ENCODE results near the gene E2F4. TPM values are rescaled to one million over a fixed set of nuclear protein-coding genes. Genes with fewer than 3 reads are reported as not detected.

The E2F4 gene
- total RNA-seq, 1 donor from 2014 or later: 51.2 TPM

- Histone ChIP-seq H3K9ac (ENCODE audit: low read length) (peak within 1 kb of the TSS; percentile 82), H3K9me3 (ENCODE audit: insufficient read depth, low read depth, low read length) (no peaks in the 10 kb centered on the region), H4K20me1 (ENCODE audit: insufficient read depth, low read length) (no peaks in the 10 kb centered on the region), H3K4me3 (ENCODE audit: insufficient read depth, low read depth, low read length) (peak within 1 kb of the TSS; percentile 74), H2AFZ (ENCODE audit: low read depth, low read length) (peak within 1 kb of the TSS; percentile 77), H3K36me3 (ENCODE audit: insufficient read depth, low read length) (no peaks in the 10 kb centered on the region), H3K27me3 (ENCODE audit: insufficient read depth, low read length) (no peaks in the 10 kb centered on the region), H3K27ac (ENCODE audit: low read depth, low read length) (peak within 1 kb of the TSS; percentile 72), H3K4me2 (ENCODE audit: low read length) (peak within 1 kb of the TSS; percentile 95), H3K4me1 (ENCODE audit: insufficient read depth, low read length) (peaks cover 50% of the 10 kb centered on the region), H3K79me2 (ENCODE audit: insufficient read depth, low read length) (peaks cover 35% of the 10 kb centered on the region)
- peak within 1 kb of the TSS; percentile 64 for H3K27ac Mint-ChIP-seq (ENCODE audit: unreplicated experiment)
- TF ChIP-seq CTCF (IDR thresholded peaks at IDR 0.05; ENCODE audit: insufficient read depth, low read depth, low read length): no peak
- no peak for TF ChIP-seq EZH2 (IDR thresholded peaks at IDR 0.05; ENCODE audit: insufficient read depth, low read length)
- H3K27me3 Mint-ChIP-seq (ENCODE audit: low read depth, unreplicated experiment): peaks cover 16% of the 10 kb centered on the region
- peaks cover 29% of the 10 kb centered on the region for H3K4me1 Mint-ChIP-seq (ENCODE audit: low read depth, unreplicated experiment)
- peak; percentile 81 for DNase-seq (ENCODE audit: low read depth)
- no peaks in the 10 kb centered on the region for H3K9me3 Mint-ChIP-seq (ENCODE audit: unreplicated experiment)
- peak within 1 kb of the TSS; percentile 89 for H3K4me3 Mint-ChIP-seq (ENCODE audit: unreplicated experiment)
- no peaks in the 10 kb centered on the region for H3K36me3 Mint-ChIP-seq (ENCODE audit: low read depth, unreplicated experiment)
- FAIRE-seq: no peak
Observed at GRCh38 chr16:67247192-67248072, 55.5 kb downstream of the E2F4 start, which contains the start of gene FHOD1. Gene FHOD1 (minus strand): TSS chr16:67247481. CDS start chr16:67247410, 71 bp downstream.

- Histone ChIP-seq H3K9ac (ENCODE audit: low read length) (peak overlapping the region; percentile 78), H3K27ac (ENCODE audit: low read depth, low read length) (peak overlapping the region; percentile 20), H3K4me1 (ENCODE audit: insufficient read depth, low read length) (peaks cover 48% of the 10 kb centered on the region), H3K36me3 (ENCODE audit: insufficient read depth, low read length) (no peaks in the 10 kb centered on the region), H4K20me1 (ENCODE audit: insufficient read depth, low read length) (no peaks in the 10 kb centered on the region), H2AFZ (ENCODE audit: low read depth, low read length) (peak overlapping the region; percentile 77), H3K27me3 (ENCODE audit: insufficient read depth, low read length) (no peaks in the 10 kb centered on the region), H3K79me2 (ENCODE audit: insufficient read depth, low read length) (peaks cover 30% of the 10 kb centered on the region), H3K4me2 (ENCODE audit: low read length) (peak overlapping the region; percentile 95), H3K4me3 (ENCODE audit: insufficient read depth, low read depth, low read length) (peak overlapping the region; percentile 63), H3K9me3 (ENCODE audit: insufficient read depth, low read depth, low read length) (no peaks in the 10 kb centered on the region)
- FAIRE-seq: no peak
- Mint-ChIP-seq H3K9me3 (ENCODE audit: unreplicated experiment) (no peaks in the 10 kb centered on the region), H3K27me3 (ENCODE audit: low read depth, unreplicated experiment) (peaks cover 16% of the 10 kb centered on the region), H3K36me3 (ENCODE audit: low read depth, unreplicated experiment) (no peaks in the 10 kb centered on the region), H3K4me3 (ENCODE audit: unreplicated experiment) (peak overlapping the region; percentile 89), H3K27ac (ENCODE audit: unreplicated experiment) (peak overlapping the region; percentile 64), H3K4me1 (ENCODE audit: low read depth, unreplicated experiment) (peaks cover 27% of the 10 kb centered on the region)
- no peak for DNase-seq (ENCODE audit: low read depth)
- TF ChIP-seq CTCF (IDR thresholded peaks at IDR 0.05; ENCODE audit: insufficient read depth, low read depth, low read length) (no peak), EZH2 (IDR thresholded peaks at IDR 0.05; ENCODE audit: insufficient read depth, low read length) (no peak)
Observed at GRCh38 chr16:67248073-67248400, 56.1 kb downstream of the E2F4 start.

Small RNA genes within 50 kb of the gene (microRNA-seq; reads per million reads assigned to microRNA genes)
- gene MIR328: 411 reads per million, percentile 76 among the genes with 10 or more reads in this experiment

Other genes starting within 250 kb of the E2F4 start
- gene CES3, start 230.9 kb upstream of the E2F4 start, total RNA-seq: 0.77 and 1.5 TPM in 2 replicates
- gene CES4A, start 203.6 kb upstream of the E2F4 start, total RNA-seq: 1.2 TPM in 2 replicates
- 94.8 and 104 TPM in 2 replicates for gene CBFB, start 163.0 kb upstream of the E2F4 start, total RNA-seq
- gene PHAF1, start 82.2 kb upstream of the E2F4 start, total RNA-seq: 16.1 and 17.1 TPM in 2 replicates
- 7.6 and 9.4 TPM in 2 replicates for gene B3GNT9, start 41.2 kb upstream of the E2F4 start, total RNA-seq
- gene TRADD, start 32.2 kb upstream of the E2F4 start, total RNA-seq: 10.1 and 11.0 TPM in 2 replicates
- gene FBXL8, start 32.2 kb upstream of the E2F4 start, total RNA-seq: 5.6 and 6.8 TPM in 2 replicates
- gene HSF4, start 27.4 kb upstream of the E2F4 start, total RNA-seq: 4.4 and 4.5 TPM in 2 replicates
- gene NOL3, start 21.6 kb upstream of the E2F4 start, total RNA-seq: 9.5 and 10.9 TPM in 2 replicates
- 26.1 TPM in 2 replicates for gene MATCAP1, start 8.2 kb upstream of the E2F4 start, total RNA-seq
- 0.45 and 0.62 TPM in 2 replicates for gene EXOC3L1, start 2.0 kb upstream of the E2F4 start, total RNA-seq
- gene ELMO3, start 7.0 kb downstream of the E2F4 start, total RNA-seq: 1.2 and 1.4 TPM in 2 replicates
- 47.5 and 51.6 TPM in 2 replicates for gene TMEM208, start 35.0 kb downstream of the E2F4 start, total RNA-seq
- 38.1 and 40.5 TPM in 2 replicates for gene FHOD1, start 55.3 kb downstream of the E2F4 start, total RNA-seq
- 2.4 and 2.5 TPM in 2 replicates for gene SLC9A5, start 56.8 kb downstream of the E2F4 start, total RNA-seq
- gene PLEKHG4, start 87.4 kb downstream of the E2F4 start, total RNA-seq: 1.8 and 2.4 TPM in 2 replicates
- not detected in 2 replicates for gene KCTD19, start 134.6 kb downstream of the E2F4 start, total RNA-seq
- gene LRRC36, start 134.7 kb downstream of the E2F4 start, total RNA-seq: not detected in 2 replicates
- 0.65 and 0.75 TPM in 2 replicates for gene TPPP3, start 201.3 kb downstream of the E2F4 start, total RNA-seq
- gene ZDHHC1, start 224.3 kb downstream of the E2F4 start, total RNA-seq: 3.7 and 4.4 TPM in 2 replicates
- 0.14 TPM in 1 of 2 replicates, not detected in the other for gene HSD11B2, start 239.0 kb downstream of the E2F4 start, total RNA-seq